RWPE1 (cell line): ENCODE data around the gene ZNF253.
"Not testable (repeated sequence)": the region's sequence is repeated elsewhere in the genome, so short reads cannot be mapped to it uniquely, and the experiment has no call there.

Source experiments
- CTCF ChIA-PET: fragments of 350-600 bp; sonication (Branson Sonifier 250); formaldehyde crosslinking; extraction: SDS; loops from one replicate; lab custom pipeline; 2021; lab: Yijun Ruan, JAX
- POLR2A ChIA-PET: fragments of 400-600 bp; formaldehyde crosslinking; extraction: SDS; loops from one replicate; lab custom pipeline; 2020; ENCODE audit warnings: antibody characterized with exemption; ENCODE audit not compliant: low non-redundant PET; lab: Yijun Ruan, JAX
- DNase-seq: peaks from one replicate; pipeline ENCODE4 v3.0.0; 2012; ENCODE audit warnings: low spot score
- H3K27ac ChIP-seq: fragments of 450-650 bp; 2 replicates; pipeline ENCODE4 v1.5.1; 2017
- CTCF ChIP-seq: fragments of 450-650 bp; conservative IDR thresholded peaks from 2 replicates; pipeline ENCODE4 v1.5.1; 2017; ENCODE audit warnings: low read depth, mild to moderate bottlenecking

The ZNF253 gene

GRCh38 chr19:19860756-19861390, 4.8 kb upstream of the ZNF253 start:
- POLR2A ChIA-PET = no interaction called here
- CTCF ChIA-PET = no interaction called here
- no peak for TF ChIP-seq CTCF
- no peak overlapping the region for H3K27ac ChIP-seq
- no peak for DNase-seq

- ChIA-PET POLR2A (interaction anchor here (0.6 to 0.7 kb wide), 2 partner anchors 86 to 1276 kb away, joined by 3 read pairs; no protein-coding TSS in a partner anchor), CTCF (no interaction called here)
- DNase-seq = peak; percentile 3
- no peak for TF ChIP-seq CTCF
- H3K27ac ChIP-seq = peak overlapping the region; percentile 96
These were observed 1.0 kb downstream of the ZNF253 start for GRCh38 chr19:19866611-19867248.

GRCh38 chr19:19870086-19870485, 4.4 kb downstream of the ZNF253 start:
- DNase-seq, H3K27ac ChIP-seq, POLR2A ChIA-PET: not testable (repeated sequence)
- CTCF ChIA-PET = interaction anchor here (0.6 kb wide), 1 partner anchor 305 kb away, joined by 3 read pairs; no protein-coding TSS in a partner anchor

- CTCF ChIA-PET = no interaction called here
- POLR2A ChIA-PET = no interaction called here
- no peak for TF ChIP-seq CTCF
- H3K27ac ChIP-seq = no peak overlapping the region
- DNase-seq = no peak
These were observed 6.2 kb downstream of the ZNF253 start for GRCh38 chr19:19871932-19872331.

- ChIA-PET CTCF (no interaction called here), POLR2A (no interaction called here)
- DNase-seq = no peak
- TF ChIP-seq CTCF = no peak
- no peak overlapping the region for H3K27ac ChIP-seq
These were observed 7.7 kb downstream of the ZNF253 start for GRCh38 chr19:19873381-19873780.

GRCh38 chr19:19877724-19878123, 12.0 kb downstream of the ZNF253 start:
- ChIA-PET POLR2A (no interaction called here), CTCF (interaction anchor here (0.8 kb wide), 1 partner anchor 19 kb away, joined by 3 read pairs; no protein-coding TSS in a partner anchor)
- no peak for TF ChIP-seq CTCF
- no peak for DNase-seq
- H3K27ac ChIP-seq = no peak overlapping the region

GRCh38 chr19:19884583-19884982, 18.9 kb downstream of the ZNF253 start:
- ChIA-PET POLR2A (no interaction called here), CTCF (no interaction called here)
- no peak for TF ChIP-seq CTCF
- DNase-seq = no peak
- H3K27ac ChIP-seq = no peak overlapping the region

- POLR2A ChIA-PET, DNase-seq, H3K27ac ChIP-seq, CTCF ChIA-PET: not testable (repeated sequence)
These were observed 26.6 kb downstream of the ZNF253 start for GRCh38 chr19:19892055-19892941.
